NOMO-1 treated with DMSO at 0.1 percent for 48 hours (cell line): ENCODE results near the gene MYADML2.
"Not testable (repeated sequence)": the region's sequence is repeated elsewhere in the genome, so short reads cannot be mapped to it uniquely, and the experiment has no call there.

ENCODE experiments used
- DNase-seq: peaks from one replicate; lab custom pipeline; 2025; ENCODE audit not compliant: unreplicated experiment; lab: John Stamatoyannopoulos, UW

MYADML2 gene

DNA sequence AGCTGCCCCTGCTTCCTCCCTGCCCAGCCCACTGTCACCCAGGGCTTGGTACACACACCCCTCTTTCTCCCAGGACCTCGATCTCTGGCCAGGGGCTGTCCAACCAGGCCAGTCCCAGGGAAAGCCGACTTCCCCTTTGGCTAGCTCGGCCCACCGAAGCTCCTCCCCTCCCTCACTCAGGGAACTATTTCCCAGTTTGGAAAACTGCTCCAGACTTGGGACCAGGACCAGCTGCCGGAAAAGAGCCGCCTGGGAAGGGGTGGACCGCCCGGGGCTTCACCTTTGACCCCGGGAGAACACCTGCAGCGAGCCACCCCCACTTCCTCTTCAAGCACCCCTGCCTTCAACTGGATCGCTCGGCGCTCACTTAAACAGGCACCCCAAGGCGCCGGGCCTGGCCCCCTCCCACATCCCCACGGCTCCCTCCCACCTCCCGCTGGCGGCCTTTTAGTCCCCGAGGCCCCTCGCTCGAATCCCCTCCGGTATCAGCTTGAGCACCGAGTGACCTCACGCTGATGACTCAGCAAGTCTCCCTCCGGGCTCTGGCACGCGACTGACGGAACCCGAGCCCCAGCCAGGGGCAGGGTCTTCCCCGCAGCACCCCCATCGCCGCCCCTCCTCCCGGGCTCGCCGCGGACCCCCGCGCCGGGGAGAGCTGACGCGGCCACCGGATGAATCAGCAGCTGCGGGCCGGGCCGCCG, 20.4 kb downstream of the MYADML2 start:
- peak; percentile 51 for DNase-seq

DNA sequence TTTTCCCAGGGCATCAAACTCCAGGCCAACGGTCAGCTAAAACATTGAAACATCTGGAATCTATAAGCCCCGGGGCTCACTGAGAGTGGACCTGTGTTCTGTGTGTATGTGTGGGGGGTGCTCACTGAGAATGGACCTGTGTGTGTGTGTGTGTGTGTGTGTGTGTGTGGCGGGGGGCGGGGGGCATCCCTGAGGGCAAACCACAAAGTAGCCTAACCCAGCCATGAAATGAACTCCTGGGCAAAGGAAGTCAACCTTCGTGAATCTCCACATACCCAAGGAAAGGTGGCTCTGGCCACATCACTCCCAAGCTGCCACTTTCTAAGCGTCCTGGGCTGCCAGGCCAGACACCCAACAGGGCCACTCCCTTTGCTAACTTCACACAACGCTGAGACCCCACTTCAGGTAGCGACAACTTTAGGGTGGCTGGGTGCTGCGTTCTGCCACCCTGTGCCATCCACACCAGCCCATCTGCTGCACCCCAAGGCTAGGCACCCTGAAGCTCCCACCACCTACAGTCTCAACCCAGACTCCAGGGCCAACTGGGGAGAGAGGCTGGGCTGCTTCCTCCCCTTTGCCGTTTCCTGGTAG, 21.1 kb downstream of the MYADML2 start:
- no peak for DNase-seq

DNA sequence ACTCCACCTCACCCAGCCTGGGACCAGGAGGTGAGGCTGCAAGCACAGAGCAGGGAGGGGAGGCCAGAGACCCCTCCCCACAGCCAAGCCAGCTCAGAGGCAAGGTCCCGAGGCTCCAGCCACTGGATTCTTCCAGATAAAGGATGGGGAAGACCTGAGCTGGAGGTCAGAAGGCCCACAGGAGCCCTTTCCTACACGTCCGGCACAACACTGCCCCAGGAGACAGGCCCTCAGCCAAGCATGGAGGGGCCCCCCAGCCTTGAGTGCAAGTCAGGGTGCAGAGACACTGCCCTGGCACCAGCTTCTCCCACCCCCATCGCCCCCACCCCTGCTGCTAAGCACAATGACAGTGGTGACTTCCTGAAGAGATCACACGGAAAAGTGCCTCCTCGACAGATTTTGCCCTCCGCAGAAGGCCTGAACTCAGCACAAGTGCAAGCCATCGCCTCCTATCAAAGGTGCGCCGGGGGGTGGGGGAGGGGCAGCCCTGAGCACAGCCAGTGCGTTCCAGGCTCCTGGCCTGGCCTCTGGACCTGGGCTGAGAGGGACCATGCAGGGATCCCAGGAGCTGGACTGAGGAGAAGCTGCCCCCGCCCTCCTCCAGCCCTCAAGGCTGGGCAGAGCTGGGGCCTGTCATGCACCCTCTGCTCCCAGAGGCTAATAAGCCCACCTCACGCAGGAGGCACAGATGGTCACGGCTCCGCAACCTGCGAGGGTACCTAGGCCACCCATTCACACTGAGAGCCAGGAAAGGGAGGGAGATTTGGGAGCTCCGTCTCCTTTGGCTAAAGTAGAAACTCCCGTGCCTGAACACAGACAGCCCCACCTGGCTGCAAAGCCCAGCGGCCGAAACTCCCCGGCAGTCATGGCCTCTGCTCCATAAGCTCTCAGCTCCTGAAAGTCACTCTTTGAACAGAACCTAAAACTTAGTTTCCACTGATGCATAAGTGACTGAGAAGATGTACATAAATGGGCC, 22.2 kb downstream of the MYADML2 start:
- DNase-seq = no peak

DNA sequence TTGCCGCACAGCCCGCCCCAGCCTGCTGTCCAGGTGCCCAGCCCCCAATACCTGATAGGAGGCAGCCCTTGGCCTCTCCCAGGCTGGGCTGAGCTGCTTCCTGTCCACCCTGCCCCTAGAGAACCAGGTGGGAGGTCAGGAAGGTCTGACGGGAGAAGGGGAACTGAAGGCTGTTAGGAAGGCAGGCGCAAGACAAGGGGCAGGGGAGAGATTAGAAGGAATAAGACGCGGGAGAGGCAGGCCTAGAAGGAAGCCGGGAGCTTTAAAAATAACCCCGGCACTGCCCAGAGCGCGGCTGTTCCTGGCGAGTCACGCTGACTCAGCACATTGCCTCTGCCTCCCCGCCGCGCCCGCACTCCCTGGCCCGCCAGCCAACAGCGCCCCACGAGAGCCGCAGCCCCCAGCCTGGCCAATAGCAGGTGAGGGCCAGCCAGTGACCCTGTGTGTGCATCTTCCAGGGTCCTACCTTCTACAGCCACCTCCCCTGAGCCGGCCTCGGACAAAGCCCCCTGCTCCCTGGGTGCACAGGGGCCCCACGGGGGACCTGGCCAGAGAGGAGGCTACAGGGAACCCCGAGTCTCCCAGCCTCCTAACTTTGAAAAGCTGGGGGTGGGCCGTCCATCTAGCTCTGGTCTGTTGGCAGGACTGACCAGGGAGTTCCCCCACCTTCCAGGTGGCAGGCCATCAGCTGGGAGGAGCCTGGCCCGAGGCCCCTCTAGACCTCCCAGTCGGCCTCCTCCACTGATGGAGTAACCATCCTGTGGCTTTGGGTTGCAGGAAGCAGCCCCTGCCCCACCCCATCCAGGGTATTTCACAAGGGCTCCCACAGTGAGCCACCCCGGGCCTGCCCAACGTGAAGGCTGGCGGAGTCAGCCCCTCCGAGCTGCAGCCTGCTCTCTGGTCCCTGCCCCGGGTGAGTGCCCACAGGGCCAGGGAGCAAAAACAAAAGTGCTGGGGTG, 23.5 kb downstream of the MYADML2 start:
- peak; percentile 91 for DNase-seq

DNA sequence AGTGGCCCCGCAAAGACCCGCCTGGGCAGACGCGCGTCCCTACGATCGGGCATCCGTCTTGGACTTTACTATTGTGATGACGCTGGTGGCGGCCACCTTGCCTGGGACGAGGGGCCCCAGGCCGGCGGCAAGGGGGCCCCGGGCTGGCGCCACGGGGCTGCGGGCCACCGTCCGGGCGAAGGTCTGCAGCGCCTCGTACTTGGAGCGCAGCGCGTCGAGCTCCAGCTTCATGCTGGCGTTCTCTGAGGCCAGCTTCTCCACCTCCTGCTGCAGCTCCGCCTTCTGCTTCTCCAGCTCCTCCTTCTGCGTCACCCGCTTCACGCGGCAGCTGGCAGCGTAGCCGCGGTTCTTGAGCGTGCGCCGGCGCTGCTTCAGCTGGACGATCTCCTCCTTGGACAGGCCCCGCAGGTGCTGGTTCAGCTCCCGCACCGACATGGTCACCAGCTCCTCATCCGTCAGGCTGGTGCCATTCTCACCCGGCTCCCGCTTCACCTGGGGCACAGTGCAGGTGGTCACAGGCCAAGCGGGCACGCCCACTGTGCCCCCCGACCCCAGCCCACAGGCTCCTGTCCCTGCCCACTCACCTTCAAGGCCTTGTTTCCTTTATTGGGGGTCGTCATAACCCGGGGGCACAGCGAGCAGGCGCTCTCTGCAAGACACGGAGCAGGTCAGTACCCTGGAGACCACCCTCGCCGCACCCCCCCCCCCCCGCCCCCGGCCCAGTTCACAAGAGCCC, 24.3 kb downstream of the MYADML2 start:
- DNase-seq = peak; percentile 84

DNA sequence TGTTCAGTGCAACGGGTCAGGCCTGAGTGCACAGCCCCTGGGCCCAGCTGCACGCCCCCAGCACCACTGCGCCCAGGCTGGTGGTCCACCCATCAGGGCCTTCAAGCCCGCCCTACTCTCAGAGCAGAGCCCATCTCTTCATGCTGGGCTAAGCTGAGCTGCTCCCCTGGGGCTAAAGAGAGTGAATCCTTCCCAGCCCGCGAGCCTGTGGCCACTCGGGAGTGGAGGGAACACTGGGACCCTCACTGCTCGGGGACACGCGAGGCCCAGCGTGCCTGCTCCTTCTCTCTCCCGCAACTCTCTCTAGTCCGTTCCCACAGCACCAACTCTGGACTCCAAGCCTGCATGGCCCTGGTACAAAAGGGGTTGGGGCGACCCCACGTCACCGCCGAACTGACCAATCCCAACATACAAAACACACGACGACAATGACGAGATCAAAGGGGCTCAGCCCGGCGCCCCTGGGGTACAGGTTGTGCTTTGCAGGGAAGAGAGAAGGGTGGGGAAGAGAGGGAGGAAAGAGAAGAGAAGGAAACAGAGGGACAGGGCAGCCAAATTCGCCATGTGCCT, 25.0 kb downstream of the MYADML2 start:
- DNase-seq = no peak

DNA sequence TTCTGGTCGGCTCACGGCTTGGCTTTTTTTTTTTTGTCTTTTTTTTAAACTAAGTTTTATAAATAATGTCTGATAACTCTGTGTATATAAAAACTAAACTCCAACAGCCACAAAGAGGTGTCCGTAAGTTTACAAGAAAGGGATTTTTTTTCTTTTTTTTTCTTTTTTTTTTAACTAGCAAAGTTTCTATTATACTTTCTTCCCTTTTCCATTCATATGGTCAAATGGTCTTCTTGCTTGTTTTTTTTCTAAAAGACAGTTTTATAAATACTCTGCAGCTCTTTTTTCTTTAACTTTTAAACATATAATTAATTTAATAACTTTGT, 25.5 kb downstream of the MYADML2 start:
- DNase-seq = no peak

DNA sequence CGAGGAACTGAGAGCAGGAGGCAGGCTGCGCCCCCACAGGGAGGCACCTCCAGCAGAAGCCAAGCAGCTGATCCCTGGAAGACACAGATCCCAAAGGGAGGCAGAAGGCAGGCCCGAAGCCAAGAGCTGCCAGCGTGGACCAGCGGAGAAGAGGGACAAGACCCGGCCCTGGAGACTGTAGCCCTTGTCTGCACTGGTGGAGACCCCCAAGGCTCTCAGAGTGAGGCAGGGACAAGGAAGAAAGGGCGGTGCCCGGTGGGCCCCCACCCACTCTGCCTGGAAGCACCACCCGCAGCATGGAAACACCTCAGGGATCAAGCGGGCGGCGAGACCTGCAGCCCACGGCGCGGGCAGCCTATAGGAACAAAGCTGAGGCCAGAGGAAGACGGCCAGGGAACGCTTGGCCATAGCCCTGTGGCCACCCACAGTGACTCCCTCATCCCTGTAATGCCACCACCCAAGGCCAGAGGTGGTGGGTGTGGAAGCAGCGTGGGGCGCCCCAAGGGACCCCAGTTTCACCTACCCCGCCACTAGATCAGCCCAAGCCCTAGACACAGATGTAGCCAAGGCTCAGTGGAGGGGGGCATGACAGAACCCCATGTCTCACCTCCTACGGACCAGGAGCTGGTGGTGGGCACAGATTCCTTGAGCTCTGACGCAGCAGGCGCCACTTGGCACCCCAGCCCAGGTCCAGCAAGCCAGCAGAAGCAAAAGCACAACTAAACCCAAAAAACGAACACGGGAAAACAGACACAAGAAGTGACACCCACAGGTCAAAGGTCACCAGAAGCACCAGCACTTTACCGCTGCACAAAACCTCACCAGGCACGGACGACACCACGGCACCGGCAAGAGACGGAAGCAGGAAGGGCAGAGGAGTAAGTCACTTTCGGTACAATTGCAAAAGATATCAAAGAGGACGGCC, 26.2 kb downstream of the MYADML2 start:
- DNase-seq = peak; percentile 80

DNA sequence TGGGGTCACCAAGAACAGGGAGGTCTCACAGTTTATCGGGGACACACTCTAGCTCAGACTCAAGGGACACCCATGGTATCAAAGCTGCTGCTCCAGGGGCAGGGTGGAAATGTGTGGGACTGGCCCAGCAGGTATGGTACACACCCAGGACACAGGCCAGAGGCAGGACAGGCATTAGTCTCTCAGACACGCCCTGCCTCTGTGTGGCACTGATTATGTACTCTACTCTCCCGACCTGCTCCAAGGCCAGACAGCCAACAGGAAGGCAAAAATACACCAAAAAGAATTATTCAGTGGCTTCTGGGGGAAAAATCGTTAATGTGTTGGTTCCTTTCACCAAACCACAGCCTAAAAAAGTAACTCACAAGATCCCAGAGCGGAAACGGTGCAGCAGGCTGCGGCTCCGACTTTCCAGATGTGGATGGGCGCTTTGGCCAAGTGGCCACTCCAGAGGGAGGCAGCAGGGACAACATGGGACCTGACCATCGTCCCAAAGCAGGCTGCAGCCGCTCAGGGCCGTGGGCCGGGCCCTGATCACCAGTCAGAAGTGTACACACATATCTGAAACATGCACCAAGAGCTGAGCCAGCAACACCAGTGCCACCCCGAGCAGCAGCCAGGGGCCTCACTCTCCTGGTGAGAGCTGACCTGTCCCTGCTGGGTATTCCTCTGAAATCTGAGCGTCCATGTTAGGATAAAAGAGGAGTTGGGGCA, 28.0 kb downstream of the MYADML2 start:
- DNase-seq = peak; percentile 29

DNA sequence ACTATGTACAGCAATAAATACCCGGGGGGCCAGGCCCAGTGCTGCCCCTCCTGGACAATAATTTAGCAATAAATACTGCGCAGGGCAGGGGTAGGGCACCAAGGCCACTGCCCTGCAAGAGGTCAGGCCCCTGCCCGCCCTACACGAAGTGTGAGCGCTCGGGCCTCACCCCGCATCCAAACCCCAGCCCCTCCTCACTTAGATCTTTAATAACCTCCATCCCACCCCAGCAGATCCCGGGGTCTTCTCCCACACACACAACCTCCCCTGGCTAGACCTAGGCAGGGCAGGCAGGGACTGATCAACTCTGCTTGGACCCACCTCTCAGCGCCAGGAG, 28.7 kb downstream of the MYADML2 start:
- not testable (repeated sequence) for DNase-seq

DNA sequence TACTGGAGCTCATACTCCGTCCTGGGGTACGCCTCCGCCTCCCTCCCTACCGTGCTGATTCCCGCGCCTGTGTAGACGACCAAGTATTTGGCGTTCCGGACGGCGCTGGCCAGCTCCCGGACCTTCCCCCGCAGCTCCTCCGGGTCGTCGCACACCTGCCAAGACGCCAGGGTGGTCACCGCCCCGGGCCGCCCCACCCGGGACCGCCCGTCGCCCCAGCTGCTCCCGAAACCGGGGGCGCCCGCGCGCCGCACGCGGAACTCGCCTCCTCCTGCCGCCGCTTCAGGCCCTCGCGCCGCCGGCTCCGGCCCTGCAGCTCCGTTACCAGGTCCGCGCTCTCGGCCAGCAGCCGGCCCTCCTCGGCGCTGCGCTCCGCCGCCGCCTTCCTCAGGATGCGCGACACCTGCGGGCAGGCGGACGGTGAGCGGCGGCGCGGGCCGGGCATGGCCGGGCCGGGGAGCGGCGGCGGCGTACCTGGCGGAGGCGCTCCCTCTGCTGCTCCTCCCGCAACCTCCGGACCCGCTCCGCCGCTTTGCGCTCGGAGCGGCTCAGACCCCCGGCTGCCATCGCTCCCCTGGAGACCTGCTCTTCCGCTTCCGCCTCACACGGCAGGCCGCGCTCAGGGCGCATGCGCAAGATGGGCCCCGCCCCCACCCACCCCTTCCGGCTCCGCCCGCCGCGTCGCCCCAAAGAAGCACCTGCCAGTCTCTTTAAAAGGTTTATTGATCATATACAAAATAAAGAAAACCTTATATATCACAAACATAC, 29.3 kb downstream of the MYADML2 start, which contains the start of gene SIRT7:
TSS of gene SIRT7 (minus strand) at position 612 of the 768 bp plus-strand sequence. CDS start at position 567, 45 bp downstream.
- DNase-seq = peak; percentile 76

DNA sequence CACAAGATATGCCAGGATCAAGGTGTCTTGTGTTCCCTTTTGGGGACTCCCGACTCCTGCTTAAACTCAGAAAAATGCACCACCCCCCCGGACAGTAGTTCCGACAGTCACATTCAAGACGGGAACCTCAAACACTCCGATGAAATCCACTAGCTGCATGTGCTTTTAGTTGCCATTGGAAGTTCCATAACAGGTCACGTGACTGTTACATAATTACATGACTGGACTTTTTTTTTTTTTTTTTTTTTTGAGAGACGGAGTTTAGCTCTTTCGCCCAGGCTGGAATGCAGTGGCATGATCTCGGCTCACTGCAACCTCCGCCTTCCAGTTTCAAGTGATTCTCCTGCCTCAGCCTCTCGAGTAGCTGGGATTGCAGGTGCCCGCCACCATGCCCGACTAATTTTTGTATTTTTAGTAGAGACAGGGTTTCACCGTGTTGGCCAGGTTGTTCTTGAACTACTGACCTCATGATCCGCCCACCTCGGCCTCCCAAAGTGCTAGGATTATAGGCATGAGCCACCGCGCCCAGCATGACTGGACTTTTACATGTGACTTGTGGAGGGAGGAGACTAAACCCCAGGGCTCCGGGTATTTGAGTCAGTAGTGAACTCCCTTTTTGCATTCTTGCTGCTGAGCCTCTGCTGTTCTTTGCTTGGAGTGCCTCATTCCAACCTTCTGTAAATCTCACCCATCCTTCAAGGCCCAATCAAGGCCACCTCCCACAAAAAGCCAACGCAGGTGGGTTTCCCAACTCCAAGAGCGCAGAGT, 30.6 kb downstream of the MYADML2 start:
- no peak for DNase-seq

DNA sequence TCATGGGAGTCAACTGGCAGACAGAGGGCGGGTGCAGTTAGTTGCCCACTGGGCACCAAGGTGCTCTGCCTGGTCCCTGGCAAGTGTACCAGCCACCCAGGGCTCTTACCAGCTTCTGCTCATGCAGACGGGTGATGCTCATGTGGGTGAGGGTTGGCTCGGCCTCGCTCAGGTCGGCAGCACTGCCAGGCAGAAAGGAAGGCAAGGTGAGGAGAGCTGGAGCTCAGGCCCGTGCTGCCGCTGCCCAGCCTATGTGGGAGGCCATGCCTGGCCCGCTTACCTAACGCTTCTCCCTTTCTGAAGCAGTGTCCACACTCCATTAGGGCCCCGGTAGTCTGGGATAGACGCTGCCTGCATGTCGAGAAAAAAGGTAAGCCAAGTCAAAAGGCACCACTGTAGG, 31.7 kb downstream of the MYADML2 start:
- DNase-seq = no peak

DNA sequence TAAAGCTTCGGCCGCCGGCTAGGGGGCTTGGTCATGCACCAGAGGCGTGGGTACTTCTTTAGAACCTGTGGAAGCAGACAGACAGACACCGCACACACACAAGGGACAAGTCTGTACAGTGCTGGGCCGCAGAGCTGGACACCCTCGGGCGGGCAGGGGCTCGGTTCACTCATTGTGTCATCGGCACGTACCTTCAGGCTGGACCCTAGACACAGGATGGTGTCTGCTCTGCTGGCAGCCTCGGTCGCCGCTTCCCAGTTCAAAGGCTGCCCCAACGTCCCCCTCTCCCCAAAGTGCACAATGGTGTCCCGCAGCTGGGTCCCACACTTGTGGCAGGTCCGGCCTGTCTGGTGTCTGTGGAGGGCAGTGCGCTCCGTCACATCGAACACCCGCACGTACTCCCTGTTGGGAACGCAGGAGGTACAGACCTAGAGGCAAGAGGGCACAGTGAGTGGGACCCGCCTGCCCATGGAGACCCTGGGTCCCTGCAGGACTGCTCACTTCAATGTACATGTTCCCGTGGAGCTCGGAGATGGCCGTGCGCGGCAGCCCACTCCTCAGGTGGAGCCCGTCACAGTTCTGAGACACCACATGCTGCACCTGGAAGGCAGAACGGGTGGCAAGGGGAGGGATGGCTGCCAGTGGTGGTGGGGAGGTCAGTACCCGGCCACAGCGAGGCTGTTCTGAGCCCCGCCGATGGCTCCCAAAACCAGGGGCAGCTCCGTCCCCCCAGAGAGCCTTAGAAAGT, 32.8 kb downstream of the MYADML2 start:
- no peak for DNase-seq

DNA sequence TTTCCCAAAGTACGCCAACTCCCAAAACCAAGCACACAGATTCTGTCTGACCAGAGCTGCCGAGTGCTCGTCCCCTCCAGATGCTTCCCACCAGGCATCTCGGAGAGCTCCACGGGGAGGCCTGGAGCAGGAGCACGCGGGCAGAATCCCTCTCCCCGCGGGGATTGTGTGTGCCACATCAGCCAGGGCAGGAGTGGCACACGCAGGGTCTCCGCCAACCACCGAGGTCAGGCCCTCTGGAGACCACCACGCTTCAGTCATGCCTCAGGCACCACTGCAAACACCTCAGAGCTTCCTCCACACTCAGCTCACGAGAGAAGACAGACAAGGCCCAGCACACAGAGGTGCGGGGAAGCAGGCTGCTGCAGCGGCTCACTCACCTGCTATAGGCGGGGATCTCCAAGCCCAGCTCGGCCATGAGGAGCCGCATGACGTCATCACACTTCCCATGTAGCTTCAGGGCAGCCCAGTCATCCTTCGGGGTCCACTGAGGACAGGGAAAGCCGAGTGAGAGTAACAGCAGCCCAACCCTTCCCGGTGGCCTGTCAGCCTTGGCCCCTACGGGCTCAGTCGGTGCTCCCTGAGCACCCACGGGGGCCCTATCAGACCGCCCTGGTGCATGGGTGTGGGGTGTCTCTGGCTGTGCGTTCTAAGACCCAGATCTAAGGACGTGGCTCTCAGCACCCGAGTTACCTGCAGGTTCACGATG, 33.5 kb downstream of the MYADML2 start:
- DNase-seq = no peak
